Mucosa of stomach (tissue), 1 donor: ENCODE data around the gene CD48.
"Not testable (repeated sequence)": the region's sequence is repeated elsewhere in the genome, so short reads cannot be mapped to it uniquely, and the experiment has no call there.

Experiments
- H3K27me3 ChIP-seq: one replicate; pipeline ENCODE4 v1.7.0; 2013; ENCODE audit warnings: mild to moderate bottlenecking, low read length; ENCODE audit not compliant: control insufficient read depth, insufficient read depth
- H3K36me3 ChIP-seq: one replicate; pipeline ENCODE4 v1.7.0; 2013; ENCODE audit warnings: low read length; ENCODE audit not compliant: control insufficient read depth, insufficient read depth
- H3K4me1 ChIP-seq: one replicate; pipeline ENCODE4 v1.7.0; 2013; ENCODE audit warnings: mild to moderate bottlenecking, low read length; ENCODE audit not compliant: control insufficient read depth, insufficient read depth
- H3K4me3 ChIP-seq: one replicate; pipeline ENCODE4 v1.7.0; 2013; ENCODE audit warnings: low read length
- H3K9ac ChIP-seq: one replicate; pipeline ENCODE4 v1.7.0; 2013; ENCODE audit warnings: mild to moderate bottlenecking, low read length, moderate library complexity
- H3K9me3 ChIP-seq: one replicate; pipeline ENCODE4 v1.7.0; 2013; ENCODE audit warnings: mild to moderate bottlenecking, low read length, moderate library complexity; ENCODE audit not compliant: control insufficient read depth
- donor health status: Pancreatic carcinoma.

CD48 gene

DNA sequence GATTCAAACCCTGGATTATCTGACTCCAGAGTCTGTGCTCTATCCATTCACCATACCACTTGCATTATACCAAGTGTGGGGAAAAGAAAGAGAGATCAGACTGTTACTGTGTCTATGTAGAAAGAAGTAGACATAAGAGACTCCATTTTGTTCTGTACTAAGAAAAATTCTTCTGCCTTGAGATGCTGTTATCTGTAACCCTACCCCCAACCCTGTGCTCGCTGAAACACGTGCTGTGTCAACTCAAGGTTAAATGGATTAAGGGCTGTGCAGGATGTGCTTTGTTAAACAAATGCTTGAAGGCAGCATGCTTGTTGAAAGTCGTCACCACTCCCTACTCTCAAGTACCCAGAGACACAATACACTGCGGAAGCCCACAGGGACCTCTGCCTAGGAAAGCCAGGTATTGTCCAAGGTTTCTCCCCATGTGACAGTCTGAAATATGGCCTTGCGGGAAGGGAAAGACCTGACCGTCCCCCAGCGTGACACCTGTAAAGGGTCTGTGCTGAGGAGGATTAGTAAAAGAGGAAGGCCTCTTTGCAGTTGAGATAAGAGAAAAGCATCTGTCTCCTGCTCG is 59.5 kb downstream of the CD48 start:
- H3K36me3 ChIP-seq, H3K9me3 ChIP-seq, H3K4me1 ChIP-seq, H3K4me3 ChIP-seq, H3K27me3 ChIP-seq, H3K9ac ChIP-seq: not testable (repeated sequence)

DNA sequence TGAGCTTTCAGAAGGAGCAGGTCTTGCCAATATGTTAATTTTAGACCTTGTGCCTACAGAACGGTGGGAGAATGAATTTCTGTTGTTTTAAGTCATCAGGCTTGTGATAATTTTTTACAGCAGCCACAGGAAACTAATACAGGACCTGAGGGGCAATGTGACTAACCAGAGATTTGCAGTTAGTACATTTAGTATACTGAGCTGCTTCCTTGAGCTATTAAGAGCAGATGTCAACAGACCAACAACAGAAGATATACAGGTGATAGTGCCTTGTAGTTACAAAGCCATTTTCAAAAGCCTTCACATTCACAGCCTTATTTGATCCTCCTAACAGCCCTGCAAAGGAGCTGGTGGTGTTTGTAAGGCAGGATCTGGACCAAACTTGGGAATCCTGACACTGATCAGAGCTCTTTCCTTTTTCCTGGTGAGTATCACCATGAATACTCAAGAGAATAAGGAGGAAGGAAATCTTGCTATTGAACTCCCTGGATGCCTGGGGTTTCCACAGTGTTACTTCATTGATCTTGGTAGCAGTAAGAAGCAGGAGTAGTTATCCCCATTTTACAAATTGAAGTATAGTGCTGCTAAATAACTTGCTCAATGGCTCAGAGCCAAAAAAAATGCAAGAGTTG is 60.1 kb downstream of the CD48 start:
- H3K9me3 ChIP-seq, result no peaks in the 10 kb centered on the region
- H3K36me3 ChIP-seq, result no peaks in the 10 kb centered on the region
- no peak overlapping the region for H3K4me3 ChIP-seq
- no peak overlapping the region for H3K9ac ChIP-seq
- H3K27me3 ChIP-seq, result no peaks in the 10 kb centered on the region
- H3K4me1 ChIP-seq, result no peaks in the 10 kb centered on the region

- H3K4me3 ChIP-seq, result no peak overlapping the region
These were observed 64.3 kb downstream of the CD48 start for GRCh38 chr1:160647329-160647720.

GRCh38 chr1:160646711-160647328 is 64.8 kb downstream of the CD48 start, which contains the start of gene SLAMF1:
TSS of gene SLAMF1 (minus strand) at chr1:160647044. CDS start at chr1:160646945, 99 bp downstream.
- Histone ChIP-seq H3K9ac (no peak within 1 kb of the TSS), H3K4me3 (no peak within 1 kb of the TSS), H3K27me3 (no peaks in the 10 kb centered on the region), H3K4me1 (peaks cover 7% of the 10 kb centered on the region), H3K36me3 (no peaks in the 10 kb centered on the region), H3K9me3 (no peaks in the 10 kb centered on the region)

More at GRCh38 chr1:160647329-160647720, 64.3 kb downstream of the CD48 start:
- Histone ChIP-seq H3K9me3 (no peaks in the 10 kb centered on the region), H3K4me1 (peaks cover 7% of the 10 kb centered on the region), H3K27me3 (no peaks in the 10 kb centered on the region), H3K36me3 (no peaks in the 10 kb centered on the region), H3K9ac (no peak overlapping the region)

- H3K9me3 ChIP-seq, result no peaks in the 10 kb centered on the region
- H3K4me1 ChIP-seq, result peaks cover 7% of the 10 kb centered on the region
- H3K36me3 ChIP-seq, result no peaks in the 10 kb centered on the region
- H3K27me3 ChIP-seq, result no peaks in the 10 kb centered on the region
- H3K4me3 ChIP-seq, result no peak overlapping the region
- H3K9ac ChIP-seq, result no peak overlapping the region
These were observed 65.4 kb downstream of the CD48 start for GRCh38 chr1:160646180-160646579.

DNA sequence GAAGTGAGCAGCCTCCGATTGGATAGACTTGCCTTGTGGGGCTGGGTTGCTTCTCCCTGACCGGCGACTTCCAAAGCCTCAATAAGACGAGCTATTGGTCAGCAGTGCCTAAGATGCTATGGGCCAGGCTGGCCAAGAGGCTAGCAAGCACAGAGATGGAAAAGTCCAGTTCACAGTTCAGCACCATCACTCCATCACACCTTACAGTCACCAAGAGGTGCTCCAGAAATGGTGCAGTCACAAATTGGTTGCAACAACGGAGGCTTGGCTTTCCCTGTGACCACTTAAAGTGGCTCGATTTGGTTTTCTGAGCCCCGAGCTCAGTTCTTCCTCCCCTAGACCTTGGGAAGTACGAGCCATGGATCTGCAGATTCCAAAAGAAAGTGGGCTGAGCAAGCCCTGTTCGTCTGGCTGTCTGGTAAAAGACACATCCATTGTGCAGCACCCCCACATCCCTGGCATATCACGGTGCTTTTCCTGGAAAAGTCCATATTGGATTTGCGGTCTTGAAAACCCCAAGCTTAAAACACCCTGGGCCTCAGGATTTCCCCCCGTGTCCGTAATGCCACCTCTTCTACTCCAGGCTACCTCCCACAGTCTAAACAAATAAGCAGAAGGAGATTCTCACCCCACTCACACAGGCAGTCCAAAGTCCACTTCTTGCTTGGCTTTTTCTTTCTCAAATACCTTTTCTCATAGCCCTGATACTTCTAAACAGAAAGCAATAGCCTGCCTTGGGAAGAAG is 66.1 kb downstream of the CD48 start:
- H3K4me3 ChIP-seq, result no peak overlapping the region
- H3K36me3 ChIP-seq, result no peaks in the 10 kb centered on the region
- H3K4me1 ChIP-seq, result peaks cover 7% of the 10 kb centered on the region
- no peak overlapping the region for H3K9ac ChIP-seq
- no peaks in the 10 kb centered on the region for H3K9me3 ChIP-seq
- H3K27me3 ChIP-seq, result no peaks in the 10 kb centered on the region

DNA sequence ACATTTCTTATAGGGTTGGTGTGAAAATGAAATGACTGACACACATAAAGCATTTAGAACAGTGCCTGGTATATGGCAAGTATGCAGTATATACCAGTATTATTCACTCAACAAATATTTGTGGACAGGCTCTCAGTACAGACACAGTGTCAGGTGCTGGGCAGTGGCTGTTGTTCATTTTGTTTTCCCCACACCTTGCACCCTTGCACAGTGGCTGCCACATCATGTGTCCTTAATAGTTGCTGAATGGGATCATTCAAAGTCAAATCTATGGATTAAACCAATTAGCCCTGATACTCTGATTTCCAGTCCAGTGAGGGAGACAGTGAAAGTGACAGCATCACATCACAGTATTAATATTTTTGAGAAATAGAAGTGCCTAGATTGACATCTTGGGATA is 67.2 kb downstream of the CD48 start:
- H3K4me3 ChIP-seq, result no peak overlapping the region

GRCh38 chr1:160643138-160643537 is 68.5 kb downstream of the CD48 start:
- Histone ChIP-seq H3K9ac (no peak overlapping the region), H3K4me3 (no peak overlapping the region), H3K9me3 (no peaks in the 10 kb centered on the region), H3K4me1 (peaks cover 16% of the 10 kb centered on the region), H3K27me3 (no peaks in the 10 kb centered on the region), H3K36me3 (no peaks in the 10 kb centered on the region)

More for the DNA sequence above, 67.2 kb downstream of the CD48 start:
- no peaks in the 10 kb centered on the region for H3K9me3 ChIP-seq
- H3K27me3 ChIP-seq, result no peaks in the 10 kb centered on the region
- H3K36me3 ChIP-seq, result no peaks in the 10 kb centered on the region
- peaks cover 12% of the 10 kb centered on the region for H3K4me1 ChIP-seq
- H3K9ac ChIP-seq, result no peak overlapping the region

- Histone ChIP-seq H3K4me3 (no peak overlapping the region), H3K9me3 (no peaks in the 10 kb centered on the region), H3K36me3 (no peaks in the 10 kb centered on the region), H3K27me3 (no peaks in the 10 kb centered on the region), H3K4me1 (peaks cover 16% of the 10 kb centered on the region), H3K9ac (no peak overlapping the region)
These were observed 69.4 kb downstream of the CD48 start for GRCh38 chr1:160642281-160642644.

GRCh38 chr1:160641323-160642280 is 70.0 kb downstream of the CD48 start:
- H3K4me3 ChIP-seq, result no peak overlapping the region
- peaks cover 16% of the 10 kb centered on the region for H3K4me1 ChIP-seq
- no peak overlapping the region for H3K9ac ChIP-seq

DNA sequence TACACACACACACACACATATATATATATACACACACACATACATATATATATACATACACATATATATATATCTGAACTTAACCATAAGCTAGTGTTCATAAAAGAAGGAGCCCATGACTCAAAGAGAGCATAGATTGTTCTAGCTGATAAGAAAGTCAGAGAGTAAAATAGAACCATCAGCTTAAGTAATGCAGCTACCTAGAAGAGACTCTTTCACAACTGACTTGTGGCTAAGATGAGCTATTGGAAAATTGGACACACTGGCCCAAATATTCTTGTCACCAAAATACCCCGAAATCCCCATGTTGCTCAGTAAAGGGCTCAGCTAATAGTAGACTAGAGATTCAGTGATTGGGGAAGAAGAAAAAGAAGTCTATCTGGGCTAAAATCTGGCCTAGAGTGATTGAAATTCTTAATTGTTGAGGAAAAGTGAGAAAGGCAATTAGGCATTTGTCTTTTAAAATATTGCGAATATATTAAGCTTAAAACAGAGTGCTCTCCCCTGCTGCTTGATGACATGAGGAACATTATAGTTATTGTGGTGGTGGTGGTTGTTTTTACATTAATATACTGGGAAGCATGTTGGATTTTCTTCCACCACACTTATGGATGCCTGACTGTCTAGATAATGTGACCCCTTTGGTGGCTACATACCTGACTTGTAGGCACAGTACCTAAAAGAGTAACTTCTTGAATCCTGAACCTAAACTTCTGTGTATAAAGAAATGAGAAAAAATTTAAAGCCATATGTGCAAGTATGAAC is 71.1 kb downstream of the CD48 start:
- no peaks in the 10 kb centered on the region for H3K36me3 ChIP-seq
- no peak overlapping the region for H3K9ac ChIP-seq
- H3K27me3 ChIP-seq, result no peaks in the 10 kb centered on the region
- no peak overlapping the region for H3K4me3 ChIP-seq
- peaks cover 9% of the 10 kb centered on the region for H3K4me1 ChIP-seq
- H3K9me3 ChIP-seq, result no peaks in the 10 kb centered on the region

More at GRCh38 chr1:160641323-160642280, 70.0 kb downstream of the CD48 start:
- Histone ChIP-seq H3K9me3 (no peaks in the 10 kb centered on the region), H3K36me3 (no peaks in the 10 kb centered on the region), H3K27me3 (no peaks in the 10 kb centered on the region)
